Measurements from ENCODE around the gene CLEC4F.

Gene CLEC4F, protein sequence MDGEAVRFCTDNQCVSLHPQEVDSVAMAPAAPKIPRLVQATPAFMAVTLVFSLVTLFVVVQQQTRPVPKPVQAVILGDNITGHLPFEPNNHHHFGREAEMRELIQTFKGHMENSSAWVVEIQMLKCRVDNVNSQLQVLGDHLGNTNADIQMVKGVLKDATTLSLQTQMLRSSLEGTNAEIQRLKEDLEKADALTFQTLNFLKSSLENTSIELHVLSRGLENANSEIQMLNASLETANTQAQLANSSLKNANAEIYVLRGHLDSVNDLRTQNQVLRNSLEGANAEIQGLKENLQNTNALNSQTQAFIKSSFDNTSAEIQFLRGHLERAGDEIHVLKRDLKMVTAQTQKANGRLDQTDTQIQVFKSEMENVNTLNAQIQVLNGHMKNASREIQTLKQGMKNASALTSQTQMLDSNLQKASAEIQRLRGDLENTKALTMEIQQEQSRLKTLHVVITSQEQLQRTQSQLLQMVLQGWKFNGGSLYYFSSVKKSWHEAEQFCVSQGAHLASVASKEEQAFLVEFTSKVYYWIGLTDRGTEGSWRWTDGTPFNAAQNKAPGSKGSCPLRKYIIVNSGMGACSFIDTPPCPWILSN

GRCh38 chr2:70820499-70820898 is at the start of gene CLEC4F:
Gene CLEC4F, minus strand, starts transcription at chr2:70820599. Its CDS starts 76 bp downstream, at chr2:70820523.
- no peaks in the 10 kb centered on the region for H3K4me1 ChIP-seq (ENCODE audit: control insufficient read depth, insufficient read depth, low read length)
- DNase-seq (ENCODE audit: low read depth): no peak
- no peak within 1 kb of the TSS for H3K4me3 ChIP-seq (ENCODE audit: low read length)
- H3K27me3 ChIP-seq (replicated peaks; ENCODE audit: control insufficient read depth, insufficient read depth, low read length): peaks cover 36% of the 10 kb centered on the region
- H3K9me3 ChIP-seq (ENCODE audit: control insufficient read depth, low read length): no peaks in the 10 kb centered on the region
- H3K36me3 ChIP-seq (ENCODE audit: control insufficient read depth, insufficient read depth, low read length, severe bottlenecking): no peaks in the 10 kb centered on the region
- H3K9ac ChIP-seq (ENCODE audit: low read length): no peak within 1 kb of the TSS

DNA sequence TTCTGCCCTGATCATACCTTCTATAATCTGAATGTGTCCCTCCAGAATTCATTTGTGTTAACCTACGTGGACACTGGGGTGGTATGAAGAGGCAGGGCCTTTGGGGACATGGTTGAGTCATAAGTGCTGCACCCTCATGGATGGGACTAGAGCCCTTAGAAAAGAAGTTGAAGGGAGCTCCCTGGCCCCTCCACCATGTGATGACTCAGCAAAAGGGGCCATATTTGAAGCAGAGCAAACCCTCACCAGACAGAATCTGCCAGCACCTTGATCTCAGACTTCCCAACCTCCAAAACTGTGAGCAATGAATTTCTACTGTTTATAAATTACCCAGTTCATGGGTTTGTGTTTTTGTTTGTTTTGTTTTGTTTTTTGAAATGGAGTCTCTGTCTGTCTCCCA is 48.6 kb upstream of the CLEC4F start:
- Histone ChIP-seq H3K9me3 (ENCODE audit: control insufficient read depth, low read length) (no peaks in the 10 kb centered on the region), H3K4me1 (ENCODE audit: control insufficient read depth, insufficient read depth, low read length) (no peaks in the 10 kb centered on the region), H3K36me3 (ENCODE audit: control insufficient read depth, insufficient read depth, low read length, severe bottlenecking) (no peaks in the 10 kb centered on the region), H3K9ac (ENCODE audit: low read length) (no peak overlapping the region), H3K27me3 (replicated peaks; ENCODE audit: control insufficient read depth, insufficient read depth, low read length) (peaks cover 55% of the 10 kb centered on the region), H3K4me3 (ENCODE audit: low read length) (no peak overlapping the region)
- no peak for DNase-seq (ENCODE audit: low read depth)

GRCh38 chr2:70861777-70862625 is 41.6 kb upstream of the CLEC4F start:
- no peaks in the 10 kb centered on the region for H3K9me3 ChIP-seq (ENCODE audit: control insufficient read depth, low read length)
- peaks cover 71% of the 10 kb centered on the region for H3K27me3 ChIP-seq (replicated peaks; ENCODE audit: control insufficient read depth, insufficient read depth, low read length)
- H3K36me3 ChIP-seq (ENCODE audit: control insufficient read depth, insufficient read depth, low read length, severe bottlenecking): no peaks in the 10 kb centered on the region
- no peaks in the 10 kb centered on the region for H3K4me1 ChIP-seq (ENCODE audit: control insufficient read depth, insufficient read depth, low read length)
- H3K4me3 ChIP-seq (ENCODE audit: low read length): no peak overlapping the region
- peak; percentile 91 for DNase-seq (ENCODE audit: low read depth)
- H3K9ac ChIP-seq (ENCODE audit: low read length): no peak overlapping the region

- H3K4me1 ChIP-seq (ENCODE audit: control insufficient read depth, insufficient read depth, low read length): no peaks in the 10 kb centered on the region
- no peaks in the 10 kb centered on the region for H3K36me3 ChIP-seq (ENCODE audit: control insufficient read depth, insufficient read depth, low read length, severe bottlenecking)
- peaks cover 37% of the 10 kb centered on the region for H3K27me3 ChIP-seq (replicated peaks; ENCODE audit: control insufficient read depth, insufficient read depth, low read length)
- peak; percentile 8 for DNase-seq (ENCODE audit: low read depth)
- no peak overlapping the region for H3K4me3 ChIP-seq (ENCODE audit: low read length)
- H3K9ac ChIP-seq (ENCODE audit: low read length): no peak overlapping the region
- no peaks in the 10 kb centered on the region for H3K9me3 ChIP-seq (ENCODE audit: control insufficient read depth, low read length)
Observed at GRCh38 chr2:70855667-70856066, 35.3 kb upstream of the CLEC4F start.

DNA sequence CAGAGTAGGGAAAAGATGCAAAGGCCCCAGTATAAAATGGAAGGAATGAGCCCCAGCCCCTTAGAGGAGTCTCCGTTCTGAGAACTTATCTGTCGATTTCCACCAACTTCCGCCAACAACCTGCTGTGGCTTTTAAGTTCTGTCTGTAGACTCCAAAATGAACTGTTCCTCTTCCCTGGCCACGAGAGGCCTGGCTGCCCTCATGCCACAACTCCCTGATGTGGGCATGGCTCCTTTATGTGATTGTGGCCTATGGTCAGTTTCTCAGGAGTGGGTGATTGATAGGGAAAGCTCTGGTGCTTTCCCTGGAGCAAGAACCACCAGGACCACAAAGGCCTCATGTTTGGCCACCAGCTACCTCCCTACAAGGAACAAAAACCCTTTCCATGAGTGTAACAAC is 34.0 kb upstream of the CLEC4F start:
- DNase-seq (ENCODE audit: low read depth): no peak
- H3K4me3 ChIP-seq (ENCODE audit: low read length): no peak overlapping the region
- no peaks in the 10 kb centered on the region for H3K9me3 ChIP-seq (ENCODE audit: control insufficient read depth, low read length)
- H3K4me1 ChIP-seq (ENCODE audit: control insufficient read depth, insufficient read depth, low read length): no peaks in the 10 kb centered on the region
- H3K9ac ChIP-seq (ENCODE audit: low read length): no peak overlapping the region
- peaks cover 26% of the 10 kb centered on the region for H3K27me3 ChIP-seq (replicated peaks; ENCODE audit: control insufficient read depth, insufficient read depth, low read length)
- H3K36me3 ChIP-seq (ENCODE audit: control insufficient read depth, insufficient read depth, low read length, severe bottlenecking): no peaks in the 10 kb centered on the region

DNA sequence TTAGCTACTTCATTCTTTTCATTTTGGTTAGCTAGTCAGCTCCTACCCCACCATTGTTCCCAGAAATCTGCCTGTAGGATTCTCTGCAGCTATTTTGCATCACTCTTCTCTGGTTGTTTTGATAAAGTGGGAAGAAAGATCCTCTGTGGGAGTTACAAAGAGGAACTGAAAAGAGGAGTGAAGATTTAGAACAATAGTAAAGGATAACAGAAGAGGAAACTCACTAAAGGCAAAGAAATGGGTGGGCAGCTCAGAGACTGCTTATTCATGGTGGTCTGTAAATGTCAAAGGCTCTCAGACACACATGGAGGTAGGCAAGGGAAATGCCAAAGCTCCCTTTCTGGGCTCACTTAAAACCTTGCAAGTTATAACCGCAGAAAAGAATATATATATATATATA is 32.4 kb upstream of the CLEC4F start:
- Histone ChIP-seq H3K9me3 (ENCODE audit: control insufficient read depth, low read length) (no peaks in the 10 kb centered on the region), H3K4me1 (ENCODE audit: control insufficient read depth, insufficient read depth, low read length) (no peaks in the 10 kb centered on the region), H3K27me3 (replicated peaks; ENCODE audit: control insufficient read depth, insufficient read depth, low read length) (peaks cover 28% of the 10 kb centered on the region), H3K9ac (ENCODE audit: low read length) (no peak overlapping the region), H3K4me3 (ENCODE audit: low read length) (no peak overlapping the region), H3K36me3 (ENCODE audit: control insufficient read depth, insufficient read depth, low read length, severe bottlenecking) (no peaks in the 10 kb centered on the region)
- DNase-seq (ENCODE audit: low read depth): no peak

DNA sequence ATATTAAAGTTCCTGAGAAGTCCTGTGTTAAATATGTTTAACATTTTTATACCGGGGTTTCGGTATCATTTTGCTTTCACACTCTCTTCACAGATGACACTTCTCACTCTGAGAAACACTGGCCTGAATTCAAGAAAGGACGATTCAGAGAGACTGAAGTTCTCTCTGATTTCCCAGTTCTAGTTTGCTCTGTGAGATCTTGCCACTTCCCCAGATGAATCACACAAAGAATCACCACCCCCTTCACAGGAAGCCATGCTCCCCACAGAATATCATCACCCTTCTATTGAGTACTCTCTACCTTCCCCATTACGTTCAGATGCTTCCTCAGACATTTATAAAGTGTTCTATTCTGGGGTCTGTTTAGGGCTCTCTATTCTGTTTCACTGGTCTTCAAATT is 31.3 kb upstream of the CLEC4F start:
- no peaks in the 10 kb centered on the region for H3K9me3 ChIP-seq (ENCODE audit: control insufficient read depth, low read length)
- no peak for DNase-seq (ENCODE audit: low read depth)
- H3K36me3 ChIP-seq (ENCODE audit: control insufficient read depth, insufficient read depth, low read length, severe bottlenecking): no peaks in the 10 kb centered on the region
- H3K9ac ChIP-seq (ENCODE audit: low read length): no peak overlapping the region
- H3K4me3 ChIP-seq (ENCODE audit: low read length): no peak overlapping the region
- no peaks in the 10 kb centered on the region for H3K4me1 ChIP-seq (ENCODE audit: control insufficient read depth, insufficient read depth, low read length)
- peaks cover 18% of the 10 kb centered on the region for H3K27me3 ChIP-seq (replicated peaks; ENCODE audit: control insufficient read depth, insufficient read depth, low read length)

DNA sequence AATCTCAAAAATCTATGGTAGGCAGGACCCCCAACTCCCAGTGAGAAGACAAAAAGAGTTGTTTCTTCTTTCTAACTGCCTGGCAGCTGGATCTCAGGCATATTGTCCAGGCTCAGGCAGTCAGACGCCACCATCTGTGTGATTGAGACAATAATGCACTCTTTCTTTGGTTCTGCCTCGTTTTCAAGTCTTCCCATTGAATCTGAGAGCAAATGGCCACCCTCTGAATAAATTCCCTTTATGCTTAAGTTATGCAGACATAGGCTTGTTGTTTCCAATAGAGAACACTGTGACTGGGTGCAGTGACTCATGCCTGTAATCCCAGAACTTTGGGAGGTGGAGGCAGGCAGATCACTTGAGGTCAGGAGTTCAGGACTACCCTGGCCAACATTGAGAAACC is 30.5 kb upstream of the CLEC4F start:
- peaks cover 11% of the 10 kb centered on the region for H3K27me3 ChIP-seq (replicated peaks; ENCODE audit: control insufficient read depth, insufficient read depth, low read length)
- no peaks in the 10 kb centered on the region for H3K36me3 ChIP-seq (ENCODE audit: control insufficient read depth, insufficient read depth, low read length, severe bottlenecking)
- H3K9me3 ChIP-seq (ENCODE audit: control insufficient read depth, low read length): no peaks in the 10 kb centered on the region
- H3K4me1 ChIP-seq (ENCODE audit: control insufficient read depth, insufficient read depth, low read length): no peaks in the 10 kb centered on the region
- DNase-seq (ENCODE audit: low read depth): no peak
- H3K9ac ChIP-seq (ENCODE audit: low read length): no peak overlapping the region
- no peak overlapping the region for H3K4me3 ChIP-seq (ENCODE audit: low read length)

- no peaks in the 10 kb centered on the region for H3K4me1 ChIP-seq (ENCODE audit: control insufficient read depth, insufficient read depth, low read length)
- DNase-seq (ENCODE audit: low read depth): no peak
- no peaks in the 10 kb centered on the region for H3K36me3 ChIP-seq (ENCODE audit: control insufficient read depth, insufficient read depth, low read length, severe bottlenecking)
- no peak overlapping the region for H3K9ac ChIP-seq (ENCODE audit: low read length)
- peaks cover 13% of the 10 kb centered on the region for H3K27me3 ChIP-seq (replicated peaks; ENCODE audit: control insufficient read depth, insufficient read depth, low read length)
- peaks cover 3% of the 10 kb centered on the region for H3K9me3 ChIP-seq (ENCODE audit: control insufficient read depth, low read length)
- no peak overlapping the region for H3K4me3 ChIP-seq (ENCODE audit: low read length)
Observed at GRCh38 chr2:70842401-70842800, 22.0 kb upstream of the CLEC4F start.

DNA sequence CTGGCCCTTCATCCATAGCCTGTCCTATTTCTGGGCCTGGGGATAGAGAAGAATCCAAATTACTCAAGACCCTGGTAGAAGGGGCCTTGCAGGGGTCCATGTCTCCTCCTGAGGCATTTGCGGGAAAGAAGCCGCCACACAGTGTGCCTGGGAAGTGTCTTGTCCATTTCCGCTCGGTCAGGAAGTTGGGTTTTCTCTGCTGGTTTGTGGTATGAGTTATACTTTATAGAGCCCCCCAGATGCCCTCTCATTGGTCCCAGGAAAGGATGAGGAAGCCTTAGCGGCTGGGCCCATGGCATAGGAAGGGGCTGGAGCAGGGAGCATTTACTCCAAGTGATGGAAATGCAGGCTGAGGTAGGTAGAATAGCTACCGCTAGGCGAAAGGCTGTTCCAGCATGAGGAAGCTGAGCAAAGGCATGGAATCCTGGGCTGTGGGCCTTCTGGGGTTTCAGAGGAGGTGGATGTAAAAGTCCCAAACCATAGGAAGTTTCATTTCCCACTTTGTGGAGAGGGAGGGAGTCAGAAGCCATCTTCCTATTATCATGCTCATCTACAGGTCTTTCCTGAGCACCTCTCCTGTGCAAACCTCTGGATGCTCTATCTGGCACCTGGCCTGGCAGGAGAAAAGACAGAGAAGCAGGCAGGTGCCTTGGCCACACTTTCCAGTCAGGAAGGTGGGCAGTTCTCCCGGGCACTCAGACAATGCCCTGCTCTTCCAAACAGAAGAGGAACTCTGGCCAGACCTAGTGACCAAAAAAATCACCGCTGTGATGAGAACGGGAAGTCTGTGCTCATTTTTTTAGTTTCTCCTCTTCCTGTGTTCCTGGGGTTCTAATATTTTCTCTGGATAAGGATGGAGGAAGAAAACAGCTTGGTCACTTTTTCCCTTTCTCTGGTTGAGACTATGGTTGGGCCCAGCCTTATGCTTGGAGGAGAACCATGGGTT is 17.9 kb upstream of the CLEC4F start:
- Histone ChIP-seq H3K4me3 (ENCODE audit: low read length) (no peak overlapping the region), H3K36me3 (ENCODE audit: control insufficient read depth, insufficient read depth, low read length, severe bottlenecking) (no peaks in the 10 kb centered on the region), H3K4me1 (ENCODE audit: control insufficient read depth, insufficient read depth, low read length) (no peaks in the 10 kb centered on the region), H3K27me3 (replicated peaks; ENCODE audit: control insufficient read depth, insufficient read depth, low read length) (peaks cover 47% of the 10 kb centered on the region), H3K9ac (ENCODE audit: low read length) (no peak overlapping the region), H3K9me3 (ENCODE audit: control insufficient read depth, low read length) (peaks cover 7% of the 10 kb centered on the region)
- DNase-seq (ENCODE audit: low read depth): no peak

Data from adipocyte (in vitro differentiated cells).